ELR (cell line): ENCODE data around the gene PLA2G12A.

Experiments
- DNase-seq: peaks from one replicate; pipeline ENCODE4 v3.0.0-alpha.2; 2015; ENCODE audit warnings: low read depth

Gene PLA2G12A

DNA sequence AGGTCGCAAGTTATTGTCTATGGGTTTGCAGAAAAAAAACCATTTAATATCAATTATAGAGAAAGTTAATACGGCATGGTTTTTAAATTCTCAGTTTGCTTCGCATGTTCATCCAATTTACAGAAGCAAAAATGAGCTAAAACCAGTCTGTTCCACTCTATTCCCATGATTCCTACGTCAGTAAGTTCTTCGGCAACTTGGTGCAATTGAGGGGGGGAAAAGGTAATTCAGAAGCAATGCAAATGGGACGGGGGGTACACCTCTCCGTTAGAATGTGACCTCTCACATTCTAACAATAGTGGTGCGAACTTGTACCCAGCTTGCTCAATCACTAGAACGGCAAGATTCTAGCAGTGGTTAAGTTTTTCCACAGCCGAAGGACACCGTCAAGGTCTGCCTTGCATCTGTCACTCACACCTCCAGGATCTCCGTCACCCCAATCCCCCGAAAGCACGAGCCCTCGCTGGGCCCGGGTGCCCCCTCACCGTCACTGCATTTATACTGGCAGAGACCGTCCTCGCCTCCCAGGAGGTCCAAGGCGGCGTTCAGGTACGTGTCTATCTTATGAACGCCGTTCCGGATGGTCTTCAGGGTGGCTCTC lies 653 bp downstream of the PLA2G12A start:
- peak; percentile 6 for DNase-seq

DNA sequence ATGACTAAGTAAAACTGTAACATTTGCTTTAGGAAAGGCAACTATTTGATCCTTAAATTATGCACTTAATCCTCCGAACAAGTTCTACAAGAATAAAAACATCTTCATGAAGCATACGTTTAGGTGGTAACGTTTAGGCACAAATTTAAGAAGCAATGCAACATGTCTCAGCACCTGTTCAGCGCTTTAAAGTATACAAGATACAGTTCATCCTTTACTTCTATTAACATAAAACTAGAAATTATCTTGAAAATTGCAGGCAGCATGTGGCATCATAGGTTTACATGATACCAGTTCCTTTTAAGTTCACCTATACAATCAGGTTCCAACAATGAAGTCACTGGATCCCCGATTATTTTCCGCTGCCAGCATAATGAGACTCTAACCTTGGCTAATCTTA lies 1.5 kb downstream of the PLA2G12A start:
- no peak for DNase-seq

DNA sequence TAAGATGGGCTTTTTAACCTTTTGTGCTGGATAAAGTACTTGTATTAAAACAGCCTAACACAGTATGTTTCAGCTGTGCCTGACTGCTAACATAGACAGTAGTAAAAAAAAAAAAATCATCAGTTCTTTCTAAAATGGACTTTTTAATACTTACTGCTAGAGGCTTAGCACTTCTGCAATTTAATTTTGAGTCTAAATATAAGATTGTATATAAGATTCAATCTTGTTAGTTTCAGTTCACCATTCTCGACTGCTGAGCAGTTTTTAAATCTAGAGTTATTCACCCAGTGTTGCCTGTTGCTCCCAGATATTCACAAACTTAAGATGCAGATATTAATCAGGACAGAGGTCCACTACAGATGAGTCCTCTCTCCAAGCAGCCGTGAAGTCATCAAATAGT lies 6.8 kb downstream of the PLA2G12A start:
- no peak for DNase-seq

DNA sequence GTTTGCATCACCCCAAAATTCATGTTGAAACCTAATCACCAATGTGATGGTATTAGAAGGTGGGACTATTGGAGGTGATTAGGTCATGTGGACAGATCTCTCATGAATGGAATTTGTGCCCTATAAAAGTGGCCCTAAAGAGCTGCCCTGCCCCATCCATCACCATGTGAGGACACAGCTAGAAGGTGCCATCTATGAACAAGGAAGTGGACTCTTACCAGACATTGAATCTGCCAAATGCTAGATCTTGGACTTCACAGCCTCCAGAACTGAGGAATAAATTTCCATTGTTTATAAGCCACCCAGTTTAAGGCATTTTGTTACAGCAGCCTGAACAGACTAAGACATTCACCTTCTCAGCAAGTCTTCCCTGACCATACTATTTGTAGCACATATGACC lies 7.5 kb downstream of the PLA2G12A start:
- no peak for DNase-seq

DNA sequence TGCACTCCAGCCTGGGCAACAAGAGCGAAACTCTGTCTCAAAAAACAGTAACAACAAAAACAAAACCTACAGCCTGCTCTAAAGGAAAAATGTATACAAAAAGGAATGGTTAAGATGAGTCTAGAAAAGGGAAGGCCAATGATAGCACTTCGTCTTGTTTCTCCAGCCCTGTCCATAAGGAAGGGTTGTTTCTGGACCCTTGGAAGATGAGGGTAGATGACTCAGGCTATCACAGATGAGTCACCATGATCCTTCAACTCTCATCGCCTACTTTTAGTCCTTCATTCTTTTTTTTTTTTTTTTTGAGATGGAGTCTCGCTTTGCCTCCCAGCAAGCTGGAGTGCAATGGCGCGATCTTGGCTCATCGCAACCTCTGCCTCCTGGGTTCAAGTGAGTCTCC lies 8.8 kb downstream of the PLA2G12A start:
- DNase-seq = peak; percentile 73

DNA sequence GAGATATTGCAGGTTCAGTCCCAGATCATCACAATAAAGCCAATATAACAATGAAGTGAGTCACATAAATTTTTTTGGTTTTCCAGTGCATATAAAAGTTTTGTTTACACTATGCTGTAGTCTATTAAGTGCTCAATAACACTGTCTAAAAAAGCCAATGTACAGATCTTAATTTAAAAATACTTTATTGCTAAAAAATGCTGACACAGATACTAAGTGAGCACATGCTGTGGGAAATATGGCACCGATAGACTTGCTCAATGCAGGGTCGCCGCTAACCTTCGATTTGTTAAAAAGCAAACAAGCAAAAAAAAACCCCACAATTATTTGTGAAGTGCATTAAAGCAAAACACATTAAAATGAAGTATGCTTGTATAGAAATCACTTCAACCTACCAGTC lies 10.3 kb downstream of the PLA2G12A start:
- DNase-seq = no peak

DNA sequence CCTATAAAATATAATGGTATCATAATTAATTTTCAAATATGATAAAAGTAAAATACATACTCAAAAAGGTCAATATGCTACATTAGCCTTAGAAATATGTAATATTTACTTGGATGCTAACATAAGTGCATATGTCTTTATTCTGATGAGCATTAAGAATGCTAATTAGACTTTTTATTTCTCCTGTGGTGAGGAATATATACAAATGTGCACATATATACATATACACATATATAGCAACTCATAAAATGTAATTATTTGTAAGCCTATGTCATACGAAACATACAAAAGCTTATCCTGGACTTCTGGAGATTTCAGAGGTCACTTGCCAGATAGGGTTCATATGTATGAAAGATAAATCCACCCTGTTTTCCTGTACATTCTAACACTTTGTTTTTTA lies 11.1 kb downstream of the PLA2G12A start:
- DNase-seq = no peak

DNA sequence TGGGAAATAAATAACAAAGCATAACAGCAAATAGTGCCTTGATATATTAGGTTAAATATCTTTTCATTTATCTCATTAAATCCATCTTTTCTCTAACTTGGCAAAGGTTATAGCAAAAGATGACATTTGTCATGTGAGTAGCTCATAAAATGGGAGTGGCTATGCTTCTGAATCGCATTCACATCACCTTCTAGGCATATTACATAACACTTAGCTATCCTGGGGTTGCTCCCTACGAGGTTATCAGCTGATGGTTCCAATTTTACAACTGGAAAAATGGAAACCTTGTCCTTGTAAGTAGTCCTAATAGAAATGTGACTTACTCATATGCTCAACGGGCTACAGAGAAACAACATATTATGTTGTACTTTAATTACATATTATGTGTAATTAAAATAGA lies 16.4 kb downstream of the PLA2G12A start:
- DNase-seq = no peak

DNA sequence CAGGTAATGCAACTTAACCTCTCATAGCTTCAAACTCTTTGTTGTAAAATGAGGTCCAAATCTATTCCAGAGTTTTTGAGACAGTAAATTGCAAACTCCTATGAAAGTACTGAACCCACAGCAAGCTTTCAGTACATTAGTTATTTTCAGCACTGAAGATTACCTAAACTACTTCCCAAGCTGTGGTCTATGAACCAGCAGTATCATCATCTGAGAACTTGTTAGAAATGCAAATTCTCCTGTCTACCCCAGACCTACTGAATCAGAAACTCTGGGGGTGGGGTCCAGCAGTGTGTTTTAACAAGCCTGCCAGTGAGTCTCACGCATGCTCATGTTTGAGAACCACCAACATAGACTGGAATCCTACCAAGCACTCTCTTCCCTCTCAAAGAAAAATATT lies 20.9 kb downstream of the PLA2G12A start:
- no peak for DNase-seq

DNA sequence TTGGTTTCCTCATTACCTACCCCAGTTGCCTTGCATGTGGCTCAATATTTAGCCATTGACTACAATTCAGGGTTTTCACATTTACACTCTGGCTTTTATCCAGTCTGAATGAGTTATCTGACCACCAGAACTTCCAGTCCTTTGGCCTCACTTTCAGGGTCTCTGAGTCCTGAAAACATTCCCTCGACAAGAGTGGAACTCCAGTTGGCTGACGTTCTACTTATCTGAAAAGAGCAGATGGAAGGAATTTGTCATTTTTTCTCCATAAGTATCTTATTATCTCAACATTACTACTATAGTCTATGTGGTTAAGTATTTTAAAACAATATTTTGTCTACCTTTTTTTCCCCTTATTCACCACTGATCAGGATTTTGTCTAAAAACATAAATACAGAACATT lies 21.4 kb downstream of the PLA2G12A start:
- DNase-seq = no peak

DNA sequence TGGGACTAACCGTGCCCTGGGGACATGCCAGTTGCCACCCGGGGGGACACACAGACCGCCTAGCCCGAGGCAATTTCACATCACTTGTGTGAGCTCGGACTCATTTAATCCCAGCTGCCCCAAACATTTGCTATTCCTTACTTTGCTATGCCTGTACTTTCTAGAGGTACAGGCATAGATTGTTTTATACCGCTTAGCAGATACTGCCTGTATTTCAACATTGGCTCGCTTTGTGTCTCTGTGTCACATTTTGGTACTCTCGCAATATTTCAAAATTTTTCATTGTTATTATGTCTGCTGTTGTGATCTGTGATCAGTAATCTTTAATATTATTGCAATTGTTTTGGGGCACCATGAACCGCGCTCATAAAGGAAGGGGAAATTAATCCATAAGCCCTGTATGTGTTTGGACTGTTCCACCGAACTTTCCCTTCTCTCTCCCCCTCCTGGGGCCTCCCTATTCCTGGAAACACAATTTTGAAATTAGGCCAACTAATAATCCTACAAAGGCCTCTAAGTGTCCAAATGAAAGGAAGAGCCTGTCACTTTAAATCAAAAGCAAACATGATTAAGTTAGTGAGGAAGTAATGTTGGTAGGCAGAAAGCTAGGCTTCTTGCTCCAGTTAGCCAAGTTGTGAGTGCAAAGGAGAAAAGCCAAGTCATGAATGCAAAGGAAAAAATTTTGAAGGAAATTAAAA lies 26.1 kb downstream of the PLA2G12A start:
- no peak for DNase-seq

DNA sequence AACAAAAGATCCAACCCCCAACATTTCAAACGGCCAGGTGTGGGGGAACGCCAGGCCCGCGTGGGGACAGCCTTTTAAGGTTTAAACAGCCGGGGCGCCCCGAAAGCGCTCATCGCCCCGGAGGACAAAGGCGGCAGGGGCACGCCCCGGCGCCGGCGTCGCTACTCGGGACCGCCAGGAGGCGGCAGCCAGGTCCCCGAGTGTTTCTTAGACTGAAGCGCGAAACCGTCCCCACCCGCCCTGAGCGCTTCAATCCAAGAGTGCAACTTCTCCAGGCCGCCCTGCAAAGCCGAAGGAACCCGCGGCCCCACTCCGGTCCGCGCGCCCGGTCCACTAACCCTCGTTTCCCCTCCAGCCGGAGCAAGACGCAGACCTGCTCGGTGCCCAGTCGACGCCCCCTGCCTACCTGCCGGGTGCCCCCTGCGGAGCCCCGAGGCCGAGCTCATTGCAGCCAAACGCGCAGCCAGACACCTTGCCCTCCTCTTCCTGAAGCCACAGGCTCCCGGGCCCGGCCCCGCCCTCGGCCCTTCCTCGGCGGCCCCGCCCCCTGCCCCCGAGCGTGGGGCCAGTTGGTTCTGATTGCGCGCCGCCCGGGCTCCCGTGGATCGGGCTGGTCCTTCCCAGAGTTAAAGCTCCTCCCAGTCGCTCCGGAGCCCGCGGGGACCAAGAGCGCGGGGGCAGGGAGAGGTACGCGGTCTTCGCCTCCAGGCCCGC lies 26.8 kb downstream of the PLA2G12A start, which contains the start of gene CASP6:
Gene CASP6, minus strand, starts transcription at position 496 of the 714 bp plus-strand sequence. Its CDS starts 50 bp downstream, at position 446.
- DNase-seq = peak; percentile 76

DNA sequence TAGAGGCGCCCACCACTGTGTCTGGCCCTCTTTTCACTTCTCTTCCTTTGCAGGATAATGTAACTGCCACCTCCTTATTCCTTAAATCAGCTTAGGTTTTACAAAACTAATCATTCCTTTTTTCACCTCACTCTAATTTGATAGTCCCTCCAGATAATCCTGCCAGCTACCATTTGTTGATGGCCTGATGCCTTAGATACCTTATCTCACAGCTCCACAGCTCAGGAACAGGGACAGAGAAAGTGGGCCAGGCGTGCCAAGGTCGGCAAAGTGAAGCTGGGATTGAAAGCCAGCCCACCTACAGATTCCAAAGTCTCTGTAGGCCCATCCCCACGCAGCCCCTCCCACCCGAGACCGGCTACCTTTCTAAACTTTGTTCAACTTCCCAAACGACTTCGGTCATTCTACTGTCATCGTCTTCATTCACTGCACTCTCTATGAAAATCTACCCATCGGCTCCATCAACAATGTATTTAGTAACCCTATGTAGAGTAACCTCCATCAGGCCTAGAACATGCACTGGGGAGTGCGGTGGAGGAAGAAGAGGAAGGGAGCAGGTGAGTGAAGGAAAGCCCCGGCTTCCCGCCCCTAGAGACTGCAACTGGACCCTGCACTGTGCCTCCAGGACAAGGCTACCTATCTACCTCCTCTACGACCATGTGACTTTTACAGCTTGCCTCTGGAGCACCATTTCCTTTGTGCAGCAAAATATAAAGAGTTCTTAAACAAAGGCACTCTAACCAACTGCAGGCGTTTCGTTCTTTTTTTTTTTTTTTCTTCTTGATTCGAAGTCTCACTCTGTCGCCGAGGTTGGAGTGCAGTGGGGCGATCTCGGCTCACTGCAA lies 28.1 kb downstream of the PLA2G12A start:
- DNase-seq = peak; percentile 1

DNA sequence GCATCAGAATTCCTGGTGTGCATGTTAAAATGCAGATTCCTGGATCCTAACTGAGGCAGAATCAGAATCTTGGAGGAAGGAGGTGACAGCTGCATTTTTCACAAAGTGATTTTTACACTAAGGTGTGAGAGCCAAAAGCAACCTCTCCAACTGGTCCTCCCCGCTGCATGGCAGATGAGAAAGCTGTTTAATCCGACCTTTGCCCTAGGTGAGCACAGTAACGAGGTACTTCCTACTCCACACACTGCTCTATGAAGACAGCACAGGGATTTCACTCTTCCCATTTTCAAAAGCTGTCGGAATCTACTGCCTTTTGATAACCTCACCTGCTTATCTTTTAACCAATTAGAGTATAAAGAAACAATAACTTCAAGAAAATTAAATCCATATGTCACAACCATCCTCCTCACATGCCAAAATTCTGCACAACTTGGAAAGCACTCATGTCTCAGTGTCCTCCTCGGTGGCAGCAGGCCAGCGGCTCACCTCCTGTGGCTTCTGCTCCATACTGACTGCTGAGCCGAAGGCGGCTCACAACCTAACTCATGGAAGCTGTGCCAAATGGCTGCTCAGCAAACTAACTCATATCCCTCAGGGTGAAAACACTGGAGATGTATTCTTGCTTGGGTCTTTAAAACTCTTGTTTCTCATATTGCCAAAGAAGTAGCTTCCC lies 30.2 kb downstream of the PLA2G12A start:
- DNase-seq = no peak

DNA sequence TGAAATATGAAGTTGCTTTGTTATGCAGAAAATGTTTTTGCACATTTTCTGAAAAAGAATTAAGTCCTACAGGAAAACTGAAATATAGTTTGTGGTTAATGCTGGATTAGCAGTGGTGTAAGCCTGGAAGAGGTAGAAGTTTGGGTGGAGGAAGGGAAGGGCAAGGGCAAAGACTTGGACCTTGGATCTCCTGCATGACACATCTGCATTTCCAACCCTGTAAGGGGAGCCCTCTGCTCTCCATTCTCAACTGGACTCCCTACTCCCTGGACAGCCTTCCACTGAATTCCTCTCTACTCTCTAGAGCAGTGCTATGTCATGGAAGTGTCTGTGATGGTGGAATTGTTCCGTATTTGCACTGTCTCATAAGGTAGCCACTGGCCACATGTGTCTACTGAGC lies 31.2 kb downstream of the PLA2G12A start:
- DNase-seq = no peak

DNA sequence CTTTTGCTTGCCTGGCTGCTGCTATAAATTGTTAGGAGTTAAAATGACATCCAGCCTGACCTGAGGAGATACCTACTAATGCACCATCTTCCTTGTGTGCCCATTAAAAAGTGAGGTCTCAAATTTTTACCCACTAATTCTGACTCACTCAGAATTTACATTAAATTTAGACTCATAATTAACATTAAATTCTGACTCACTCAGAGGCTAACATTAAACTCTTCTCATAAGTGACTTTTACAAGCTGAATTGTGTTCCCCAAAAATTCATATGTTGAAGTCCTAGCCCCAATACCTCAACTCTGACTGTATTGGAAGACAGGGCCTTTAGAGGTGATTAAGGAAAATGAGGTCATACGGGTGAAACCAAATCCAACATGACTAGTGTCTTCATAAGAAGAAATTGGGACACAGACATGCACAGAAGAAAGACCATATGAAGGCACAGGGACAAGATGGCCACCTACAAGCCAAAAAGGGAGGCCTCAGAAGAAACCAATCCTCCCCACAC lies 38.4 kb downstream of the PLA2G12A start:
- DNase-seq = peak; percentile 12

DNA sequence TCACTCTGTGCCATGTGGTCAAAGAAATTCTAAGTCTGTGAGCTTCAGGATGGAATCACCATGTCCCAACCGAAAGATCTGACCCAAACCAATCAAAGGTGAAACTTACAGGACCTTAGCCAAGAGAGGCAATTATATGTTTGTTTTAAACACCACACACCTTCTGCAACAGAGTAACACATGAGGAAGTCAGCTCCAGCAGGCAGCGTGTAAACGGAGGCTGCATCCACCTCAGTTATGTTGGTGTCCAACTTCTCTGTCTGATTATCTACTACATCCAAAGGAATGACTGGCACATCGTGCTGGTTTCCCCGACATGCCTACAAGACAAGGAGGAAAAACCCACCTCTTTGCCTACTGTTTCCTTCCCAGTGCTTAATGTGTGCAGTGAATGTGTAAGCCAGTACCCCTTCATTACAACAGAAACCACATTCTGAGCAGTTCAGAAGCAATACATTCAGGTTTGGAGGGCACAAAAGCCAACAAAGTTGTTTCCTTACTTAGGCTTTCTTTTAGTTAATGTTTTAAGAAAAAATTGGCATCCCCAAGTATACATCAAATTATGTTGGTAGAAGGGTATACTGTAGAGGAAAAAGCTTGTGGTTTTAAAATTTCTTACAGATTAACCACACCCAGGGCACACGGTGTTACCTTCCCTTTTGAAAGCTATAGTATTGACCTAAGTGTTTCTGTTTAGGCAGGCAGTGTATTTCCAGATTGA lies 39.0 kb downstream of the PLA2G12A start:
- DNase-seq = no peak

DNA sequence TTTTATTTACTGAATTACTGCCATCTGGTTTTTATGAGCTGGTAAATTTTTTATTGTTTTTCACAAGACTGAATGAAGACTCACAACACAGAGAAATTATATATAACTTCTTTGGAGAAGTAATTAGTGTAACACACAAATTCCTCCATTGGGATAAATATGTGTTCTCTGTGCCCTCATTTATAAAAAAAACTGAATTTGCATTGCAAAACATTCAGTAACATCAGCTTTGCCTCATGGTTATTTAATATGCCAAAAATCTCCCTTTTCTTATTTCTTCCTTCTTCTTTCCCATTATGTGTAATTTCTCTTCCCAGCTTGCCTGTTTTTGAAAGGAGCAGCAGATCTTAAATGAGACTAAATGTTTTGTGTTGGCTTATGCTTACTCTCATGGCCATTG lies 45.1 kb downstream of the PLA2G12A start:
- DNase-seq = no peak

DNA sequence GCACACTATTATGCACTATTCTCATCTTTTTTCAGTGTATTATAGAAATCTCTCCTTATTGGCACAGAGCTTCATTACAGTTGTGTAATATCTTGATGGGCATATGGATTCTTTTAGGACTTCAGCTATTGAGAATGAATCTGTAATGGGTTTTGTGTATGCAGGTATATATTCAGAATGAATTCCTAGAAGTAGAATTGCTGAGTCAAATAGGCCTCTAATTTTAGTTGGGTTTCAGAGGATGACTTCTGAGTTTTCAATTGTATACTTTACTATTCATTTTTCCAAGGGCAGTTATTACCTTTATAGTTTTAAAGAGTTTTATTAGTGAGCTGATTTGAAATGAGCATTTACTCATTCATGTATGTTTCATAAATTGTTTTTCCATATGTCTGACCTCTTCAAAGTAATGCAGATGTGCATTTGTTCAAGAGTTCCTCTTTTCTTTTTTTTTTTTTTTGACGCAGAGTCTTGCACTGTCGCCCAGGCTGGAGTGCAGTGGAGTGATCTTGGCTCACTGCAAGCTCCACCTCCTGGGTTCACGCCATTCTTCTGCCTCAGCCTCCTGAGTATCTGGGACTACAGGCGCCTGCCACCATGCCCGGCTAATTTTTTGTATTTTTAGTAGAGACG lies 46.1 kb downstream of the PLA2G12A start:
- DNase-seq = no peak

DNA sequence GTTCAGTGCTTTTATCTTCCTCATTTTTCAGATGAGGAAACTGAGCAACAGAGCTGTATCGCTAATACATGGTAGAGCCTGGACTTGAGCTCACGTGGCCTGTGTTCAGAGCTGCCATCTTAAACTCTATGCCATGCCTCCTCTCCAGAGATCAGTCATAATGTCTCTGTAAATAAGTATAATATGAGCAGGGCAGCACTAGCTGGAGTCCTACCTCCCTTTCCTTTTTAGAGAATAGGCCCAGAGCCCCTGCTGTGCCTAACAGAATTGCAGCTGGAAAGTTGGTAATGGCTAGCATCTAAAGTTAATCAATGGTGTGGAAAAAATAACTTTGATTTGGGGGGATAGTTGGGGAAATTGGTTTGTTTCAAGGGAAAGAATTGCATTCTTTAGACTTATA lies 47.0 kb downstream of the PLA2G12A start:
- DNase-seq = no peak
